ENCODE results near the gene HSPBAP1.

DNA sequence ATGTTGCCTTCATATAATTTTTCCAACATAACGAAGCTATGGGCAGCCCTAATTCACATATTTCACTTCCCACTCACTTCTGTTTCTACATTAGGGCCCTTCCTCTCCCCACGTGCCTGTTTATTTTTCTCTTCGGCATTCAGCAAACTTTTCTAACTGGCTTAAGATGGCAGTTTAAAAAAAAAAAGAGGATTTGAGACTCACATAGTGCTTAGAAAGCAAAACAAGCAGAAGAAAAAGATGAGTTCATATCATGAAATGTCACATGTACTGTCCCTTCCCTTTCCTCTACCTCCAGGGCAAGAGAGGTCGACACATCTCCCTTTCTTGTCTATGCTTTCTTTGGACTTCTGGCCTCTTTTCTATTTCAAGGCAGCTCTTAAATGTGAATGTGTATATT lies 31.8 kb upstream of the HSPBAP1 start:
- TF ChIP-seq, protein P1, sequence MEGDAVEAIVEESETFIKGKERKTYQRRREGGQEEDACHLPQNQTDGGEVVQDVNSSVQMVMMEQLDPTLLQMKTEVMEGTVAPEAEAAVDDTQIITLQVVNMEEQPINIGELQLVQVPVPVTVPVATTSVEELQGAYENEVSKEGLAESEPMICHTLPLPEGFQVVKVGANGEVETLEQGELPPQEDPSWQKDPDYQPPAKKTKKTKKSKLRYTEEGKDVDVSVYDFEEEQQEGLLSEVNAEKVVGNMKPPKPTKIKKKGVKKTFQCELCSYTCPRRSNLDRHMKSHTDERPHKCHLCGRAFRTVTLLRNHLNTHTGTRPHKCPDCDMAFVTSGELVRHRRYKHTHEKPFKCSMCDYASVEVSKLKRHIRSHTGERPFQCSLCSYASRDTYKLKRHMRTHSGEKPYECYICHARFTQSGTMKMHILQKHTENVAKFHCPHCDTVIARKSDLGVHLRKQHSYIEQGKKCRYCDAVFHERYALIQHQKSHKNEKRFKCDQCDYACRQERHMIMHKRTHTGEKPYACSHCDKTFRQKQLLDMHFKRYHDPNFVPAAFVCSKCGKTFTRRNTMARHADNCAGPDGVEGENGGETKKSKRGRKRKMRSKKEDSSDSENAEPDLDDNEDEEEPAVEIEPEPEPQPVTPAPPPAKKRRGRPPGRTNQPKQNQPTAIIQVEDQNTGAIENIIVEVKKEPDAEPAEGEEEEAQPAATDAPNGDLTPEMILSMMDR (IDR thresholded peaks at IDR 0.05): no peak
- TF ChIP-seq POLR2A (IDR thresholded peaks at IDR 0.05): no peak

Measured in sigmoid colon (tissue), 3 donors.